OCI-LY3 (cell line): Measurements from ENCODE around the gene PLSCR4.

Source experiments
- CTCF ChIP-seq: fragments of 200-600, 300-600 bp; sonication (generic); IDR thresholded peaks from 2 replicates; pipeline ENCODE4 v1.5.1; 2014; ENCODE audit warnings: antibody characterized with exemption, low read length, low read depth
- EZH2phosphoT487 ChIP-seq: fragments of 200-600 bp; shearing (Covaris generic); IDR thresholded peaks from 2 replicates; pipeline ENCODE4 v1.6.1; 2018; ENCODE audit warnings: antibody characterized with exemption, mixed run types, low read depth

DNA sequence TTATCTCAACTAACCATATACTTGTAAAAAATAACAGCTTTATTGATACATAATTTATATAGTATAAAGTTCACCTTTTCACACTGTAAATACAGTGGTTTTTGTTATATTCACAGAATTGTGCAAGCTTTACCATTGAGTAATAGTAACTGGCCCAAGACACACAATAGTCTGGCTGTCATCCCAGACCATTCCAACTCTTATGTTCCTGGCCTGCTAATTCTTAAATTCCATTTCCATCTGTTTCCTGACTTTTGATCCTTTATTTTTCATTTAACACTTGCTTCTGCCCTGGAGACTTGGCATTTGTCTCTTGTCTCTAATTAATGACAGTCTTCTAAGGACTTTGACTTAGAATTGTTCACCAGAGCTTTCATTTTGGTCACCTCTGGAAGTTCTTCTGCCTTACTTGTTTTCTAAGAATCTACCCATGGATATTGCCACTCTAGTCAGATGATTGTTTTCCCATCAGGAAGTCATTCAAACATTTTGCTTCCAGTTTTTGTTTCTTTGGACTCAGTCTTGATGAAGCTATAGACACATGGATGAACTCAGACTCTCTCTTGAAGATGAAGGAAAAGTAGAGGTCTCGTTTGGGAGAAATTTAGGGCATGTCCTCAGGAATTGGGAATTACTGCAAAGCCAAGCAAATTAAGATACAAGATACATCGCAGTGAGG, 27.2 kb upstream of the PLSCR4 start:
- TF ChIP-seq CTCF (no peak), EZH2phosphoT487 (no peak)
